ENCODE results near the gene ZEB2. TPM values are rescaled to one million over a fixed set of nuclear protein-coding genes. Genes with fewer than 3 reads are reported as not detected.

ZEB2 gene
- total and polyA plus RNA-seq, 2 donors from 2014 or later = 8.3 to 136 TPM

GRCh38 chr2:144523596-144524117 lies 3.7 kb upstream of the ZEB2 start:
- no peaks in the 10 kb centered on the region for H3K36me3 ChIP-seq (ENCODE audit: control insufficient read depth in 2 of 3, insufficient read depth in 3 of 3, low read length in 3 of 3)
- H3K9me3 ChIP-seq (ENCODE audit: control insufficient read depth in 2 of 3, insufficient read depth in 1 of 3, low read length in 3 of 3) = no peaks in the 10 kb centered on the region
- H3K27me3 ChIP-seq (ENCODE audit: control insufficient read depth, insufficient read depth, low read length) = no peaks in the 10 kb centered on the region
- no peak for FAIRE-seq
- intact Hi-C loops (cut with DNase I) = no loop called here
- DNase-seq = peak in 3 of 5 donors; percentile 48 to 66 (median 62)
- peaks cover 0 to 2% (median 0%) of the 10 kb centered on the region in 3 donors for H3K4me1 ChIP-seq (ENCODE audit: control insufficient read depth in 2 of 3, insufficient read depth in 2 of 3, low read depth in 1 of 3, low read length in 3 of 3)
- H3K4me3 ChIP-seq (ENCODE audit: low read length in 3 of 3) = peak overlapping the region; percentile 66 to 72 (median 72)
- TF ChIP-seq, protein P1, sequence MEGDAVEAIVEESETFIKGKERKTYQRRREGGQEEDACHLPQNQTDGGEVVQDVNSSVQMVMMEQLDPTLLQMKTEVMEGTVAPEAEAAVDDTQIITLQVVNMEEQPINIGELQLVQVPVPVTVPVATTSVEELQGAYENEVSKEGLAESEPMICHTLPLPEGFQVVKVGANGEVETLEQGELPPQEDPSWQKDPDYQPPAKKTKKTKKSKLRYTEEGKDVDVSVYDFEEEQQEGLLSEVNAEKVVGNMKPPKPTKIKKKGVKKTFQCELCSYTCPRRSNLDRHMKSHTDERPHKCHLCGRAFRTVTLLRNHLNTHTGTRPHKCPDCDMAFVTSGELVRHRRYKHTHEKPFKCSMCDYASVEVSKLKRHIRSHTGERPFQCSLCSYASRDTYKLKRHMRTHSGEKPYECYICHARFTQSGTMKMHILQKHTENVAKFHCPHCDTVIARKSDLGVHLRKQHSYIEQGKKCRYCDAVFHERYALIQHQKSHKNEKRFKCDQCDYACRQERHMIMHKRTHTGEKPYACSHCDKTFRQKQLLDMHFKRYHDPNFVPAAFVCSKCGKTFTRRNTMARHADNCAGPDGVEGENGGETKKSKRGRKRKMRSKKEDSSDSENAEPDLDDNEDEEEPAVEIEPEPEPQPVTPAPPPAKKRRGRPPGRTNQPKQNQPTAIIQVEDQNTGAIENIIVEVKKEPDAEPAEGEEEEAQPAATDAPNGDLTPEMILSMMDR (IDR thresholded peaks at IDR 0.05; ENCODE audit: borderline replicate concordance, extremely low read depth, insufficient read depth) = no peak
- H3K27ac ChIP-seq (ENCODE audit: low read depth in 2 of 2, low read length in 2 of 2) = peak overlapping the region; percentile 43 to 71
- peak overlapping the region; percentile 35 to 52 (median 38) for H3K9ac ChIP-seq (ENCODE audit: low read length in 3 of 3)

DNA sequence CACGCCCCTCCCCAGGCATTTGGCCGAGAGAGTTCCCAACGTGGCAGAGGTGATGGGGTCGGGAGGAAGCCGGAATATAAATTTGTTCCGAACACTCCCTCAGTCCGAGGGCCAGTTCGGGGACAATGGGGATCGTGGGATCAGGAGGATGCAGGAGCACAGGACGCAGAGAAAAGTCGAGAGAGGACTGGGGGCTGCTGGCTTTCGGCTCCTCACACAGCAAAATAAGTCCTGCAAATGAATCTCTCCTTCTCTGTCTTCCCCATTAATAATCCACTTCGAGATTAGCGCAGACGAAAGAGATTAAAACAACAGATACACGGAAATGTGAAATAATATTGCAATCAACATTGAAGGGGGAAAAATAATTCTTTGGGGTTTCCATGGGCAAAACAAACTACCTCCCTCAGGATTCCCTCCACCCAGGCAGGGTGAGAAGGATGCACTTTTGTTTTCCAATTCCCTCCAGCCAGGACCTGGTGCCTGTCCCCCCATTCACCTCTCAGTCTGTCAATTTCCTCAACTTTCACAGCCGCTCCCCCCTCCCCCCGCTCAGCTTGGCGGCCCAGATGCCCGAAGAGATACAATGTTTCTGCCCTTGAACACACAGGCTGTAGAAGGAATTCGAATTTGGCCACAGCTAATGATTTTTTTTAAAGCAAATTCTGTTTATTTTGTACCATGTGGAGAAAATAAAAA lies 3.1 kb upstream of the ZEB2 start:
- Histone ChIP-seq H3K4me1 (ENCODE audit: control insufficient read depth in 2 of 3, insufficient read depth in 2 of 3, low read depth in 1 of 3, low read length in 3 of 3) (peaks cover 0 to 2% (median 0%) of the 10 kb centered on the region in 3 donors), H3K36me3 (ENCODE audit: control insufficient read depth in 2 of 3, insufficient read depth in 3 of 3, low read length in 3 of 3) (no peaks in the 10 kb centered on the region), H3K9me3 (ENCODE audit: control insufficient read depth in 2 of 3, insufficient read depth in 1 of 3, low read length in 3 of 3) (no peaks in the 10 kb centered on the region), H3K4me3 (ENCODE audit: low read length in 3 of 3) (peak overlapping the region; percentile 66 to 72 (median 72)), H3K27ac (ENCODE audit: low read depth in 2 of 2, low read length in 2 of 2) (peak overlapping the region; percentile 43 to 71), H3K9ac (ENCODE audit: low read length in 3 of 3) (peak overlapping the region; percentile 8 to 39 (median 38)), H3K27me3 (ENCODE audit: control insufficient read depth, insufficient read depth, low read length) (no peaks in the 10 kb centered on the region)
- TF ChIP-seq, protein P1 (IDR thresholded peaks at IDR 0.05; ENCODE audit: borderline replicate concordance, extremely low read depth, insufficient read depth) = no peak
- intact Hi-C loops (cut with DNase I) = no loop called here
- FAIRE-seq (no peak), DNase-seq (peak in 2 of 5 donors; percentile 57 to 73)

DNA sequence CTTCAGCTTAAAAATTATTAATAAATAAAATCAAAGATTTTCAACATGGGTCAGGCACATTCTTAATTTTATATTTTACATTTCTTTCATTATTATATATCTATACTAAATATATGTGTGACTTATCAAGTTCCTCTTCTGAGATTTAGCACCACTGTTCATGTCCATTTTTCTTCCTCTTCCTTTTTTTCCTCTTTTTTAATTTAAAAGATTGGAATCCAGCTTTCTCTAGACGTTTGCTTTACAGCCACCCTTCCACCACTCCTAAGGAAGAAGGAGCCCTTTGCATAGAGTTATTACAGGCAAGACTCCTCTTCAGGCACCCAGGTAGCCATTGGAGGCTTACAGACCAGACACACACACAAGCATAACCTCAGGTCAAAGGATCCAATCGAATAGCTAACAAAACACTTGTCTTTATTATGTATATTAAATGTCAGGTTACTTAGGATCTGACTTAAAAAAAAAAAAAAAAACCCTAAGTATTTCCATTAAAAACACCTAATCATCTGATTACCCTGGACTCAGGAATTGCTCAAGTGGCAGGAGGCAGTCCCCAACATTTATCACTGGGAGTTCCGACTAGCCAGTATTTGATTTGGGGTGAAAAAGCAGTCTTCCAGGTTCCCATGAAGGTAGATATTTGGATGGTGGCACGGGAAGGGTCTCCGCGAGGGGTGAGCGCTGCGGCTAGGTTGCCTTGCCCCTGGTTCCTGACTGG lies 2.4 kb upstream of the ZEB2 start:
- H3K27ac ChIP-seq (ENCODE audit: low read depth in 2 of 2, low read length in 2 of 2) = peak overlapping the region; percentile 56 to 66
- TF ChIP-seq, protein P1 (IDR thresholded peaks at IDR 0.05; ENCODE audit: borderline replicate concordance, extremely low read depth, insufficient read depth) = no peak
- H3K4me3 ChIP-seq (ENCODE audit: low read length in 3 of 3) = peak overlapping the region in 1 of 3 donors; percentile 66
- DNase-seq (peak in 1 of 5 donors; percentile 14), FAIRE-seq (no peak)
- intact Hi-C loops (cut with DNase I) = no loop called here
- no peaks in the 10 kb centered on the region for H3K36me3 ChIP-seq (ENCODE audit: control insufficient read depth in 2 of 3, insufficient read depth in 3 of 3, low read length in 3 of 3)
- no peaks in the 10 kb centered on the region for H3K27me3 ChIP-seq (ENCODE audit: control insufficient read depth, insufficient read depth, low read length)
- peak overlapping the region in 1 of 3 donors; percentile 6 for H3K9ac ChIP-seq (ENCODE audit: low read length in 3 of 3)
- peaks cover 0 to 2% (median 0%) of the 10 kb centered on the region in 3 donors for H3K4me1 ChIP-seq (ENCODE audit: control insufficient read depth in 2 of 3, insufficient read depth in 2 of 3, low read depth in 1 of 3, low read length in 3 of 3)
- no peaks in the 10 kb centered on the region for H3K9me3 ChIP-seq (ENCODE audit: control insufficient read depth in 2 of 3, insufficient read depth in 1 of 3, low read length in 3 of 3)

Measured in kidney (tissue), 14 donors.